ENCODE measurements around the gene ARMC10. TPM values are rescaled to one million over a fixed set of nuclear protein-coding genes. Genes with fewer than 3 reads are reported as not detected.
"Not testable (repeated sequence)": the region's sequence is repeated elsewhere in the genome, so short reads cannot be mapped to it uniquely, and the experiment has no call there.

ARMC10 gene
- total and polyA plus RNA-seq, 2 experiments from 2014 or later = 43.4 to 48.2 TPM

GRCh38 chr7:103094102-103094501, 19.2 kb downstream of the ARMC10 start:
- H3K36me3 ChIP-seq (ENCODE audit: insufficient read depth) = peaks cover 7% of the 10 kb centered on the region; the same call in 1 of the 2 replicates

GRCh38 chr7:103095558-103095957, 20.6 kb downstream of the ARMC10 start:
- H3K9me2 ChIP-seq (ENCODE audit: insufficient read depth); H3K27ac Mint-ChIP-seq; H2AFZ ChIP-seq; H3F3A ChIP-seq (replicated peaks; ENCODE audit: low read depth); H3K79me2 ChIP-seq (replicated peaks; ENCODE audit: insufficient read depth); H3K4me3 ChIP-seq; H3K27me3 Mint-ChIP-seq (ENCODE audit: insufficient read depth, low read depth, poor library complexity); H4K20me1 ChIP-seq (replicated peaks; ENCODE audit: insufficient read depth); H3K27ac ChIP-seq (ENCODE audit: low read depth); H3K4me3 Mint-ChIP-seq; ATAC-seq; DNase-seq (ENCODE audit: low spot score); H3K4me1 Mint-ChIP-seq; H3K9me3 Mint-ChIP-seq; H3K4me1 ChIP-seq (ENCODE audit: insufficient read depth); H3K4me2 ChIP-seq; H3K27me3 ChIP-seq (ENCODE audit: insufficient read depth); H3K36me3 ChIP-seq (ENCODE audit: insufficient read depth): not testable (repeated sequence)
- H3K36me3 Mint-ChIP-seq (ENCODE audit: low read depth) = peaks cover 26% of the 10 kb centered on the region

More at GRCh38 chr7:103094102-103094501, 19.2 kb downstream of the ARMC10 start:
- Histone ChIP-seq H2AFZ (no peak overlapping the region), H3K4me3 (no peak overlapping the region), H3F3A (replicated peaks; ENCODE audit: low read depth) (no peaks in the 10 kb centered on the region), H3K9me2 (ENCODE audit: insufficient read depth) (0 out of 2 replicates have a peak, but pooled peaks cover 2% of the 10 kb centered on the region), H3K27ac (ENCODE audit: low read depth) (no peak overlapping the region), H3K27me3 (ENCODE audit: insufficient read depth) (no peaks in the 10 kb centered on the region), H3K79me2 (replicated peaks; ENCODE audit: insufficient read depth) (no peaks in the 10 kb centered on the region), H3K4me1 (ENCODE audit: insufficient read depth) (no peaks in the 10 kb centered on the region), H3K4me2 (no peak overlapping the region), H4K20me1 (replicated peaks; ENCODE audit: insufficient read depth) (no peaks in the 10 kb centered on the region)
- Mint-ChIP-seq H3K4me3 (no peak overlapping the region), H3K27me3 (ENCODE audit: insufficient read depth, low read depth, poor library complexity) (no peaks in the 10 kb centered on the region), H3K27ac (no peak overlapping the region), H3K36me3 (ENCODE audit: low read depth) (peaks cover 34% of the 10 kb centered on the region), H3K4me1 (no peaks in the 10 kb centered on the region), H3K9me3 (no peaks in the 10 kb centered on the region)
- TF ChIP-seq, protein P1, sequence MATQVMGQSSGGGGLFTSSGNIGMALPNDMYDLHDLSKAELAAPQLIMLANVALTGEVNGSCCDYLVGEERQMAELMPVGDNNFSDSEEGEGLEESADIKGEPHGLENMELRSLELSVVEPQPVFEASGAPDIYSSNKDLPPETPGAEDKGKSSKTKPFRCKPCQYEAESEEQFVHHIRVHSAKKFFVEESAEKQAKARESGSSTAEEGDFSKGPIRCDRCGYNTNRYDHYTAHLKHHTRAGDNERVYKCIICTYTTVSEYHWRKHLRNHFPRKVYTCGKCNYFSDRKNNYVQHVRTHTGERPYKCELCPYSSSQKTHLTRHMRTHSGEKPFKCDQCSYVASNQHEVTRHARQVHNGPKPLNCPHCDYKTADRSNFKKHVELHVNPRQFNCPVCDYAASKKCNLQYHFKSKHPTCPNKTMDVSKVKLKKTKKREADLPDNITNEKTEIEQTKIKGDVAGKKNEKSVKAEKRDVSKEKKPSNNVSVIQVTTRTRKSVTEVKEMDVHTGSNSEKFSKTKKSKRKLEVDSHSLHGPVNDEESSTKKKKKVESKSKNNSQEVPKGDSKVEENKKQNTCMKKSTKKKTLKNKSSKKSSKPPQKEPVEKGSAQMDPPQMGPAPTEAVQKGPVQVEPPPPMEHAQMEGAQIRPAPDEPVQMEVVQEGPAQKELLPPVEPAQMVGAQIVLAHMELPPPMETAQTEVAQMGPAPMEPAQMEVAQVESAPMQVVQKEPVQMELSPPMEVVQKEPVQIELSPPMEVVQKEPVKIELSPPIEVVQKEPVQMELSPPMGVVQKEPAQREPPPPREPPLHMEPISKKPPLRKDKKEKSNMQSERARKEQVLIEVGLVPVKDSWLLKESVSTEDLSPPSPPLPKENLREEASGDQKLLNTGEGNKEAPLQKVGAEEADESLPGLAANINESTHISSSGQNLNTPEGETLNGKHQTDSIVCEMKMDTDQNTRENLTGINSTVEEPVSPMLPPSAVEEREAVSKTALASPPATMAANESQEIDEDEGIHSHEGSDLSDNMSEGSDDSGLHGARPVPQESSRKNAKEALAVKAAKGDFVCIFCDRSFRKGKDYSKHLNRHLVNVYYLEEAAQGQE (IDR thresholded peaks at IDR 0.05; ENCODE audit: unreplicated experiment) = no peak
- TF ChIP-seq, protein P2, sequence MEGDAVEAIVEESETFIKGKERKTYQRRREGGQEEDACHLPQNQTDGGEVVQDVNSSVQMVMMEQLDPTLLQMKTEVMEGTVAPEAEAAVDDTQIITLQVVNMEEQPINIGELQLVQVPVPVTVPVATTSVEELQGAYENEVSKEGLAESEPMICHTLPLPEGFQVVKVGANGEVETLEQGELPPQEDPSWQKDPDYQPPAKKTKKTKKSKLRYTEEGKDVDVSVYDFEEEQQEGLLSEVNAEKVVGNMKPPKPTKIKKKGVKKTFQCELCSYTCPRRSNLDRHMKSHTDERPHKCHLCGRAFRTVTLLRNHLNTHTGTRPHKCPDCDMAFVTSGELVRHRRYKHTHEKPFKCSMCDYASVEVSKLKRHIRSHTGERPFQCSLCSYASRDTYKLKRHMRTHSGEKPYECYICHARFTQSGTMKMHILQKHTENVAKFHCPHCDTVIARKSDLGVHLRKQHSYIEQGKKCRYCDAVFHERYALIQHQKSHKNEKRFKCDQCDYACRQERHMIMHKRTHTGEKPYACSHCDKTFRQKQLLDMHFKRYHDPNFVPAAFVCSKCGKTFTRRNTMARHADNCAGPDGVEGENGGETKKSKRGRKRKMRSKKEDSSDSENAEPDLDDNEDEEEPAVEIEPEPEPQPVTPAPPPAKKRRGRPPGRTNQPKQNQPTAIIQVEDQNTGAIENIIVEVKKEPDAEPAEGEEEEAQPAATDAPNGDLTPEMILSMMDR (conservative IDR thresholded peaks at IDR 0.05; ENCODE audit: low read depth in 2 of 2) = peak in 1 of 2 experiments; percentile 35; a peak in 2 of 4 replicates
- TF ChIP-seq ZNF114 (CRISPR knock-in tag; IDR thresholded peaks at IDR 0.05) (no peak), ZNF331 (CRISPR knock-in tag; IDR thresholded peaks at IDR 0.05; ENCODE audit: low read depth) (no peak), EZH2phosphoT487 (IDR thresholded peaks at IDR 0.05; ENCODE audit: unreplicated experiment) (no peak)
- ATAC-seq (no peak), DNase-seq (ENCODE audit: low spot score) (no peak)
